SK-N-MC (cell line): ENCODE results near the gene TTLL3.

ENCODE experiments used
- EZH2 ChIP-seq: fragments of 200-600 bp; sonication (generic); IDR thresholded peaks from one replicate; pipeline ENCODE4 v1.6.1; 2017; ENCODE audit warnings: antibody characterized with exemption
- POLR2AphosphoS5 ChIP-seq: IDR thresholded peaks from 2 replicates; pipeline ENCODE4 v1.6.1; 2012; ENCODE audit warnings: mild to moderate bottlenecking, low read depth, low read length, borderline replicate concordance

GRCh38 chr3:9863058-9863772, 53.2 kb downstream of the TTLL3 start:
- TF ChIP-seq EZH2, result no peak
- no peak for TF ChIP-seq POLR2AphosphoS5
